Neural progenitor cell (in vitro differentiated cells): ENCODE data around the gene JAKMIP3. TPM values are rescaled to one million over a fixed set of nuclear protein-coding genes. Genes with fewer than 3 reads are reported as not detected.

Source experiments
- DNase-seq: peaks from one replicate; pipeline ENCODE4 v3.0.0-alpha.2; 2016; ENCODE audit warnings: low spot score
- H2AFZ ChIP-seq: fragments of 200-600 bp; sonication (generic); replicated peaks from 2 replicates; pipeline ENCODE4 v1.6.1; 2016; ENCODE audit warnings: antibody characterized with exemption
- H3F3A ChIP-seq: fragments of 200-600 bp; sonication (generic); 2 replicates; pipeline ENCODE4 v1.6.1; 2016; ENCODE audit warnings: antibody characterized with exemption, low read depth
- H3K27ac ChIP-seq: fragments of 200-600 bp; sonication (generic); 2 replicates; pipeline ENCODE4 v1.5.1; 2016; ENCODE audit warnings: mild to moderate bottlenecking
- H3K27me3 ChIP-seq: fragments of 200-600 bp; sonication (generic); 2 replicates; pipeline ENCODE4 v1.6.1; 2016; ENCODE audit warnings: mild to moderate bottlenecking, moderate library complexity
- H3K36me3 ChIP-seq: fragments of 200-600 bp; sonication (generic); 2 replicates; pipeline ENCODE4 v1.5.1; 2016
- H3K4me1 ChIP-seq: fragments of 200-600 bp; sonication (generic); 2 replicates; pipeline ENCODE4 v1.6.1; 2016; ENCODE audit warnings: mixed run types
- H3K4me2 ChIP-seq: fragments of 200-600 bp; sonication (generic); 2 replicates; pipeline ENCODE4 v1.6.1; 2016
- H3K4me3 ChIP-seq: fragments of 200-600 bp; sonication (generic); 2 replicates; pipeline ENCODE4 v1.5.1; 2016
- H3K79me2 ChIP-seq: fragments of 200-600 bp; sonication (generic); 2 replicates; pipeline ENCODE4 v1.6.1; 2016; ENCODE audit warnings: low read depth
- H3K9ac ChIP-seq: fragments of 200-600 bp; sonication (generic); 2 replicates; pipeline ENCODE4 v1.6.1; 2016
- H3K9me3 ChIP-seq: fragments of 200-600 bp; sonication (generic); 2 replicates; pipeline ENCODE4 v1.5.1; 2016; ENCODE audit warnings: low read depth
- H4K20me1 ChIP-seq: fragments of 200-600 bp; sonication (generic); 2 replicates; pipeline ENCODE4 v1.6.1; 2016; ENCODE audit warnings: low read depth
- H3K27ac Mint-ChIP-seq: 3 replicates; pipeline ENCODE4 v1.8.0; 2021; ENCODE audit warnings: mixed read lengths
- H3K27me3 Mint-ChIP-seq: 2 replicates; pipeline ENCODE4 v1.8.0; 2022; ENCODE audit warnings: low read depth, mild to moderate bottlenecking, inconsistent platforms, moderate library complexity, mixed read lengths; ENCODE audit not compliant: insufficient read depth
- H3K36me3 Mint-ChIP-seq: 3 replicates; pipeline ENCODE4 v1.8.0; 2021; ENCODE audit warnings: mixed read lengths
- H3K4me1 Mint-ChIP-seq: 3 replicates; pipeline ENCODE4 v1.8.0; 2021; ENCODE audit warnings: mixed read lengths
- H3K4me3 Mint-ChIP-seq: 3 replicates; pipeline ENCODE4 v1.8.0; 2021; ENCODE audit warnings: mild to moderate bottlenecking, moderate library complexity, mixed read lengths
- H3K9me3 Mint-ChIP-seq: 3 replicates; pipeline ENCODE4 v1.8.0; 2020; ENCODE audit warnings: mixed read lengths
- CTCF ChIP-seq: fragments of 200-600 bp; sonication (generic); IDR thresholded peaks from 2 replicates; pipeline ENCODE4 v1.5.1; 2017; ENCODE audit warnings: antibody characterized with exemption, mild to moderate bottlenecking
- EZH2 ChIP-seq: fragments of 200-600 bp; sonication (generic); IDR thresholded peaks from 2 replicates; pipeline ENCODE4 v1.6.1; 2017; ENCODE audit warnings: antibody characterized with exemption, mild to moderate bottlenecking, moderate library complexity
- EZH2phosphoT487 ChIP-seq: fragments of 200-600 bp; sonication (generic); IDR thresholded peaks from 2 replicates; pipeline ENCODE4 v1.6.1; 2017; ENCODE audit warnings: antibody characterized with exemption
- total RNA-seq: library from RNA; depleted of rRNA; stranded (reverse); fragments of >200 nt; gene quantifications from 2 replicates; pipeline ENCODE4 v1.2.3, GENCODE V29; 2015; ENCODE audit warnings: low replicate concordance

The JAKMIP3 gene
- total RNA-seq, 1 donor from 2014 or later = 0.37 TPM

GRCh38 chr10:132112611-132113010 lies 46.9 kb downstream of the JAKMIP3 start:
- H3K27ac Mint-ChIP-seq = no peak overlapping the region
- Histone ChIP-seq H3K9ac (no peak overlapping the region), H3K79me2 (no peaks in the 10 kb centered on the region), H2AFZ (no peak overlapping the region), H3K27me3 (no peaks in the 10 kb centered on the region), H3K4me1 (no peaks in the 10 kb centered on the region), H3K4me2 (no peak overlapping the region), H3K27ac (no peak overlapping the region), H3K36me3 (no peaks in the 10 kb centered on the region), H4K20me1 (no peaks in the 10 kb centered on the region), H3K4me3 (no peak overlapping the region), H3F3A (no peaks in the 10 kb centered on the region), H3K9me3 (no peaks in the 10 kb centered on the region)
- no peaks in the 10 kb centered on the region for H3K9me3 Mint-ChIP-seq
- H3K4me3 Mint-ChIP-seq = no peak overlapping the region
- DNase-seq = no peak
- TF ChIP-seq EZH2 (no peak), EZH2phosphoT487 (no peak), CTCF (no peak)
- H3K4me1 Mint-ChIP-seq = peaks cover 8% of the 10 kb centered on the region
- no peaks in the 10 kb centered on the region for H3K36me3 Mint-ChIP-seq
- peaks cover 6% of the 10 kb centered on the region for H3K27me3 Mint-ChIP-seq

GRCh38 chr10:132113206-132113605 lies 47.5 kb downstream of the JAKMIP3 start:
- Histone ChIP-seq H3K4me3 (no peak overlapping the region), H3K27me3 (no peaks in the 10 kb centered on the region), H3F3A (no peaks in the 10 kb centered on the region), H4K20me1 (no peaks in the 10 kb centered on the region), H3K9me3 (no peaks in the 10 kb centered on the region), H3K36me3 (no peaks in the 10 kb centered on the region), H3K9ac (no peak overlapping the region), H3K79me2 (no peaks in the 10 kb centered on the region), H2AFZ (no peak overlapping the region), H3K4me1 (no peaks in the 10 kb centered on the region), H3K4me2 (no peak overlapping the region), H3K27ac (no peak overlapping the region)
- H3K4me1 Mint-ChIP-seq = peaks cover 8% of the 10 kb centered on the region
- peaks cover 6% of the 10 kb centered on the region for H3K27me3 Mint-ChIP-seq
- no peak for TF ChIP-seq EZH2phosphoT487
- TF ChIP-seq EZH2 = no peak
- no peak for TF ChIP-seq CTCF
- no peak overlapping the region for H3K27ac Mint-ChIP-seq
- no peaks in the 10 kb centered on the region for H3K9me3 Mint-ChIP-seq
- no peaks in the 10 kb centered on the region for H3K36me3 Mint-ChIP-seq
- DNase-seq = no peak
- H3K4me3 Mint-ChIP-seq = no peak overlapping the region

GRCh38 chr10:132113766-132114365 lies 48.1 kb downstream of the JAKMIP3 start:
- Histone ChIP-seq H3K9ac (no peak overlapping the region), H3F3A (no peaks in the 10 kb centered on the region), H3K4me2 (no peak overlapping the region), H3K79me2 (no peaks in the 10 kb centered on the region), H2AFZ (no peak overlapping the region), H3K4me3 (no peak overlapping the region), H3K4me1 (no peaks in the 10 kb centered on the region), H3K9me3 (no peaks in the 10 kb centered on the region), H3K27me3 (no peaks in the 10 kb centered on the region), H4K20me1 (no peaks in the 10 kb centered on the region), H3K27ac (no peak overlapping the region), H3K36me3 (no peaks in the 10 kb centered on the region)
- no peaks in the 10 kb centered on the region for H3K9me3 Mint-ChIP-seq
- H3K4me3 Mint-ChIP-seq = no peak overlapping the region
- H3K4me1 Mint-ChIP-seq = peaks cover 8% of the 10 kb centered on the region
- H3K27ac Mint-ChIP-seq = no peak overlapping the region
- TF ChIP-seq EZH2 = no peak
- TF ChIP-seq EZH2phosphoT487 = no peak
- TF ChIP-seq CTCF = no peak
- H3K27me3 Mint-ChIP-seq = peaks cover 6% of the 10 kb centered on the region
- H3K36me3 Mint-ChIP-seq = no peaks in the 10 kb centered on the region
- no peak for DNase-seq
